ENCODE results near the gene WNT3.

- TF ChIP-seq ZNF274 (IDR thresholded peaks at IDR 0.05; ENCODE audit: low read depth, low read length) (no peak), CTCF (IDR thresholded peaks at IDR 0.05 in 2 of 3, conservative IDR thresholded peaks at IDR 0.05 in 1 of 3; ENCODE audit: borderline replicate concordance in 1 of 3, insufficient read depth in 1 of 3, low read depth in 2 of 3, low read length in 2 of 3) (no peak), JUND (IDR thresholded peaks at IDR 0.05) (no peak), POLR2A (IDR thresholded peaks at IDR 0.05; ENCODE audit: borderline replicate concordance, extremely low read depth, insufficient read depth, insufficient read length) (no peak), MAX (IDR thresholded peaks at IDR 0.05) (no peak), POLR2AphosphoS5 (IDR thresholded peaks at IDR 0.05; ENCODE audit: low read depth, low read length) (no peak), ELF1 (IDR thresholded peaks at IDR 0.05; ENCODE audit: borderline replicate concordance, low read depth) (no peak), YY1 (IDR thresholded peaks at IDR 0.05; ENCODE audit: extremely low read depth, insufficient replicate concordance, low read depth, low read length) (no peak), CEBPB (IDR thresholded peaks at IDR 0.05; ENCODE audit: low read depth) (no peak), EGR1 (IDR thresholded peaks at IDR 0.05; ENCODE audit: low read depth) (no peak), ATF3 (IDR thresholded peaks at IDR 0.05) (no peak)
These were observed 14.9 kb downstream of the WNT3 start for GRCh38 chr17:46803544-46803943.

Data from HCT116 (cell line).